ENCODE measurements around the gene KRTAP5-10.

DNA sequence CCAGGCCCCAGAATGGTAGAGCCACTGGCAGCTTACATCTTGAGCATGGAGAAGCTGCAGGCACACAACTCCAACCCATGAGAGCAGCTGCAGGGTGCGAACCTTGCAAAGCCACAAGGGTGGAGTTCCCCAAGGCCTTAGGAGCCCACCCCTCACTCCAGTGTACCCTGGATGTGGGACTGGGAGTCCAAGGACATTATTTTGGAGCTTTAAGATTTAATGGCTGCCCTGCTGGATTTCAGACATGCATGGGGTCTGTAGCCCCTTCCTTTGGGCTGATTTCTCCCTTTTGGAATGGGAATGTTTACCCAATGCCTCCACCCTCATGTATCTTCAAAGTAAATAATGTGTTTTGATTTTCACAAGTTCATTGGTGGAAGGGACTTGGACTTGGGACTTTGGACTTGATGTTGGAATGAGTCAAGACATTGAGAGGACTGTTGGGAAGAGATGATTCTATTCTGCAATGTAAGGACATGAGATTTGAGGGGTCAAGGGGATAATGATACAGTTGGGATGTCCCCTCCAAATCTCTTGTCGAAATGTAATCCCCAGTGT, 39.3 kb upstream of the KRTAP5-10 start:
- no peak for TF ChIP-seq EZH2 (optimal IDR thresholded peaks at IDR 0.05; ENCODE audit: low read depth, low read length)
- TF ChIP-seq, protein P1, sequence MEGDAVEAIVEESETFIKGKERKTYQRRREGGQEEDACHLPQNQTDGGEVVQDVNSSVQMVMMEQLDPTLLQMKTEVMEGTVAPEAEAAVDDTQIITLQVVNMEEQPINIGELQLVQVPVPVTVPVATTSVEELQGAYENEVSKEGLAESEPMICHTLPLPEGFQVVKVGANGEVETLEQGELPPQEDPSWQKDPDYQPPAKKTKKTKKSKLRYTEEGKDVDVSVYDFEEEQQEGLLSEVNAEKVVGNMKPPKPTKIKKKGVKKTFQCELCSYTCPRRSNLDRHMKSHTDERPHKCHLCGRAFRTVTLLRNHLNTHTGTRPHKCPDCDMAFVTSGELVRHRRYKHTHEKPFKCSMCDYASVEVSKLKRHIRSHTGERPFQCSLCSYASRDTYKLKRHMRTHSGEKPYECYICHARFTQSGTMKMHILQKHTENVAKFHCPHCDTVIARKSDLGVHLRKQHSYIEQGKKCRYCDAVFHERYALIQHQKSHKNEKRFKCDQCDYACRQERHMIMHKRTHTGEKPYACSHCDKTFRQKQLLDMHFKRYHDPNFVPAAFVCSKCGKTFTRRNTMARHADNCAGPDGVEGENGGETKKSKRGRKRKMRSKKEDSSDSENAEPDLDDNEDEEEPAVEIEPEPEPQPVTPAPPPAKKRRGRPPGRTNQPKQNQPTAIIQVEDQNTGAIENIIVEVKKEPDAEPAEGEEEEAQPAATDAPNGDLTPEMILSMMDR (IDR thresholded peaks at IDR 0.05; ENCODE audit: low read length): no peak

All from MM.1S (cell line).